Upper lobe of left lung (tissue), 6 donors: Measurements from ENCODE around the gene MAML2. TPM values are rescaled to one million over a fixed set of nuclear protein-coding genes. Genes with fewer than 3 reads are reported as not detected.
A peak's percentile ranks its signal among the peaks of the same experiment; 100 is the strongest.

Experiments
- ATAC-seq, 2 donors: fragments of 200-7000 bp; cut with Tn5 transposase; one replicate each; pipeline ENCODE4 v1.9.1; 2022; ENCODE audit warnings: mild to moderate bottlenecking in 2 of 2, moderate library complexity in 2 of 2; ENCODE audit not compliant: low FRiP score in 2 of 2
- DNase-seq, 2 donors: peaks; one replicate each; pipeline ENCODE4 v3.0.0-alpha.2; 2019 to 2020
- H3K27ac ChIP-seq, 4 donors: fragments of 200-600 bp; sonication (generic); one replicate each; pipeline ENCODE4 v1.5.1; 2016 to 2019
- H3K27me3 ChIP-seq, 4 donors: fragments of 200-600 bp; sonication (generic); one replicate each; pipeline ENCODE4 v1.5.1; 2017 to 2019
- H3K36me3 ChIP-seq, 4 donors: fragments of 200-600 bp; sonication (generic); one replicate each; pipeline ENCODE4 v1.5.1; 2016 to 2019
- H3K4me1 ChIP-seq, 4 donors: fragments of 200-600 bp; sonication (generic); one replicate each; pipeline ENCODE4 v1.5.1; 2018 to 2019
- H3K4me3 ChIP-seq, 4 donors: fragments of 200-600 bp; sonication (generic); one replicate each; pipeline ENCODE4 v1.5.1; 2017 to 2019; ENCODE audit warnings: mild to moderate bottlenecking in 2 of 4, moderate library complexity in 1 of 4
- H3K9me3 ChIP-seq, 4 donors: fragments of 200-600 bp; sonication (generic); one replicate each; pipeline ENCODE4 v1.5.1; 2018 to 2019
- CTCF ChIP-seq, 6 experiments: fragments of 450-650 bp in 4 of 6; fragments of 200-600 bp in 2 of 6; sonication (generic) in 2 of 6; IDR thresholded peaks; one replicate each; pipeline ENCODE4 v1.5.1; 2016 to 2019; ENCODE audit warnings: antibody characterized with exemption in 6 of 6
- EP300 ChIP-seq, 4 donors: sonication (generic); formaldehyde crosslinking; IDR thresholded peaks; one replicate each; pipeline ENCODE4 v1.5.1; 2017; ENCODE audit warnings: antibody characterized with exemption in 4 of 4, control low read depth in 2 of 4
- POLR2A ChIP-seq, 4 donors: fragments of 450-650 bp; IDR thresholded peaks; one replicate each; pipeline ENCODE4 v1.5.1; 2016 to 2017; ENCODE audit warnings: antibody characterized with exemption in 4 of 4, mild to moderate bottlenecking in 2 of 4
- POLR2AphosphoS5 ChIP-seq, 2 donors: sonication (generic); formaldehyde crosslinking; IDR thresholded peaks; one replicate each; pipeline ENCODE4 v1.5.1; 2017; ENCODE audit warnings: antibody characterized with exemption in 2 of 2
- WGBS, 2 donors: methylation state at CpG; one replicate each; pipeline ENCODE4 v1.1.5; 2017 to 2018; 5-methylcytosine and 5-hydroxymethylcytosine counted together
- total RNA-seq, 6 donors: library from RNA; depleted of rRNA in 4 of 6; stranded (reverse); fragments of >200 nt in 4 of 6; gene quantifications; one replicate each; pipeline versions ENCODE4 v1.1.0 to v1.2.1, GENCODE V29; 2016 to 2021
- donor health status: DM: no; HTN: no; CAD: no; lungs with moderate emphysema.
- donor health status: DM: no; HTN: yes; CAD: no; lungs with severe emphysema.

The MAML2 gene
- total RNA-seq, 6 donors from 2014 or later = 19.5 to 36.6 (median 26.3) TPM

GRCh38 chr11:96015906-96016565, 327.0 kb downstream of the MAML2 start:
- no peaks in the 10 kb centered on the region for H3K36me3 ChIP-seq
- no peak overlapping the region for H3K27ac ChIP-seq
- no peaks in the 10 kb centered on the region for H3K9me3 ChIP-seq
- no peaks in the 10 kb centered on the region for H3K27me3 ChIP-seq
- DNase-seq (no peak), ATAC-seq (no peak)
- H3K4me1 ChIP-seq = peaks cover 5 to 14% (median 9%) of the 10 kb centered on the region in 4 donors
- TF ChIP-seq EP300 (IDR thresholded peaks at IDR 0.05) (no peak), CTCF (IDR thresholded peaks at IDR 0.05) (no peak), POLR2AphosphoS5 (IDR thresholded peaks at IDR 0.05) (no peak), POLR2A (IDR thresholded peaks at IDR 0.05) (no peak)
- WGBS, 2 donors = 75 to 83% methylated on average over 4 of the region's 4 CpGs
- H3K4me3 ChIP-seq = no peak overlapping the region

- WGBS, 2 donors = 50 to 70% methylated on average over 3 of the region's 3 CpGs
- Histone ChIP-seq H3K9me3 (no peaks in the 10 kb centered on the region), H3K4me1 (peaks cover 5 to 14% (median 9%) of the 10 kb centered on the region in 4 donors), H3K27ac (peak overlapping the region in 1 of 4 donors; percentile 31), H3K36me3 (no peaks in the 10 kb centered on the region), H3K27me3 (no peaks in the 10 kb centered on the region), H3K4me3 (no peak overlapping the region)
- DNase-seq (no peak), ATAC-seq (peak in 1 of 2 donors; percentile 37)
- TF ChIP-seq EP300 (IDR thresholded peaks at IDR 0.05) (no peak), POLR2A (IDR thresholded peaks at IDR 0.05) (no peak)
Measured at GRCh38 chr11:96014217-96014616, 328.8 kb downstream of the MAML2 start.

GRCh38 chr11:96013461-96014213, 329.4 kb downstream of the MAML2 start:
- TF ChIP-seq POLR2A (IDR thresholded peaks at IDR 0.05) (no peak), CTCF (IDR thresholded peaks at IDR 0.05) (no peak), POLR2AphosphoS5 (IDR thresholded peaks at IDR 0.05) (no peak), EP300 (IDR thresholded peaks at IDR 0.05) (no peak)

GRCh38 chr11:96012086-96012824, 330.7 kb downstream of the MAML2 start:
- Histone ChIP-seq H3K4me1 (peaks cover 9 to 14% (median 11%) of the 10 kb centered on the region in 4 donors), H3K36me3 (no peaks in the 10 kb centered on the region), H3K27me3 (no peaks in the 10 kb centered on the region), H3K27ac (peak overlapping the region in 3 of 4 donors; percentile 8 to 51 (median 38)), H3K9me3 (no peaks in the 10 kb centered on the region), H3K4me3 (no peak overlapping the region)
- WGBS, 2 donors = 17 to 26% methylated on average over 8 of the region's 8 CpGs
- TF ChIP-seq EP300 (IDR thresholded peaks at IDR 0.05) (peak in 1 of 4 donors; percentile 54), CTCF (IDR thresholded peaks at IDR 0.05) (peak in 5 of 6 experiments; percentile 10 to 58 (median 42)), POLR2A (IDR thresholded peaks at IDR 0.05) (peak in 1 of 4 donors; percentile 9), POLR2AphosphoS5 (IDR thresholded peaks at IDR 0.05) (peak; percentile 34 to 51)
- DNase-seq = no peak
- ATAC-seq = peak; percentile 82 to 94

More at GRCh38 chr11:96013461-96014213, 329.4 kb downstream of the MAML2 start:
- WGBS, 2 donors = 74 to 76% methylated on average over 11 to 17 of the region's 17 CpGs
- no peak for ATAC-seq
- H3K36me3 ChIP-seq = no peaks in the 10 kb centered on the region
- DNase-seq = peak in 1 of 2 donors; percentile 42
- peaks cover 5 to 14% (median 9%) of the 10 kb centered on the region in 4 donors for H3K4me1 ChIP-seq
- no peaks in the 10 kb centered on the region for H3K9me3 ChIP-seq
- peak overlapping the region in 1 of 4 donors; percentile 51 for H3K27ac ChIP-seq
- no peak overlapping the region for H3K4me3 ChIP-seq
- H3K27me3 ChIP-seq = no peaks in the 10 kb centered on the region

GRCh38 chr11:96010683-96011082, 332.3 kb downstream of the MAML2 start:
- no peaks in the 10 kb centered on the region for H3K27me3 ChIP-seq
- no peak for ATAC-seq
- H3K27ac ChIP-seq = no peak overlapping the region
- peaks cover 9 to 14% (median 11%) of the 10 kb centered on the region in 4 donors for H3K4me1 ChIP-seq
- no peaks in the 10 kb centered on the region for H3K36me3 ChIP-seq
- H3K4me3 ChIP-seq = no peak overlapping the region
- H3K9me3 ChIP-seq = no peaks in the 10 kb centered on the region
- TF ChIP-seq CTCF (IDR thresholded peaks at IDR 0.05) (no peak), POLR2AphosphoS5 (IDR thresholded peaks at IDR 0.05) (no peak), EP300 (IDR thresholded peaks at IDR 0.05) (no peak), POLR2A (IDR thresholded peaks at IDR 0.05) (no peak)
- no peak for DNase-seq
